Tibial nerve (tissue), 4 donors: ENCODE data around the gene RANBP2. TPM values are rescaled to one million over a fixed set of nuclear protein-coding genes. Genes with fewer than 3 reads are reported as not detected.

Source experiments
- DNase-seq, 2 donors: peaks; one replicate each; pipeline ENCODE4 v3.0.0-alpha.2; 2019; ENCODE audit warnings: low spot score in 2 of 2
- H3K27ac ChIP-seq, 4 donors: fragments of 200-600 bp; sonication (generic) in 3 of 4; one replicate each; pipeline ENCODE4 v1.5.1; 2017 to 2019; ENCODE audit warnings: mild to moderate bottlenecking in 1 of 4
- H3K27me3 ChIP-seq, 2 donors: fragments of 200-600 bp; sonication (generic) in 1 of 2; one replicate each; pipeline versions ENCODE4 v1.5.1 to v1.6.0; 2017 to 2019
- H3K36me3 ChIP-seq, 3 donors: fragments of 200-600 bp; sonication (generic); one replicate each; pipeline ENCODE4 v1.5.1; 2018 to 2019
- H3K4me1 ChIP-seq, 4 donors: fragments of 200-600 bp; sonication (generic) in 3 of 4; one replicate each; pipeline ENCODE4 v1.5.1; 2017 to 2019
- H3K4me3 ChIP-seq, 4 donors: fragments of 200-600 bp; sonication (generic) in 3 of 4; one replicate each; pipeline ENCODE4 v1.5.1; 2017 to 2019; ENCODE audit warnings: mild to moderate bottlenecking in 1 of 4, moderate library complexity in 1 of 4
- H3K9me3 ChIP-seq, 4 donors: fragments of 200-600 bp; sonication (generic) in 3 of 4; one replicate each; pipeline ENCODE4 v1.5.1; 2017 to 2019
- CTCF ChIP-seq, 5 experiments: fragments of 200-600 bp in 3 of 5; fragments of 450-650 bp in 2 of 5; sonication (generic) in 3 of 5; IDR thresholded peaks; one replicate each; pipeline ENCODE4 v1.5.1; 2016 to 2019; ENCODE audit warnings: antibody characterized with exemption in 5 of 5, mild to moderate bottlenecking in 3 of 5, moderate library complexity in 2 of 5
- EP300 ChIP-seq, 2 donors: sonication (generic); formaldehyde crosslinking; IDR thresholded peaks; one replicate each; pipeline ENCODE4 v1.6.1; 2017; ENCODE audit warnings: antibody characterized with exemption in 2 of 2, mild to moderate bottlenecking in 1 of 2
- POLR2A ChIP-seq, 2 donors: fragments of 450-650 bp; IDR thresholded peaks; one replicate each; pipeline ENCODE4 v1.6.1; 2017; ENCODE audit warnings: antibody characterized with exemption in 2 of 2, mild to moderate bottlenecking in 2 of 2, moderate library complexity in 2 of 2
- WGBS, 2 donors: methylation state at CpG; one replicate each; pipeline ENCODE4 v1.1.5; 2018; 5-methylcytosine and 5-hydroxymethylcytosine counted together
- total RNA-seq, 4 donors: library from RNA; depleted of rRNA; stranded (reverse); fragments of >200 nt; gene quantifications; one replicate each; pipeline ENCODE4 v1.1.0, GENCODE V29; 2016

Gene RANBP2
- total RNA-seq, 4 donors from 2014 or later = 47.4 to 72.8 (median 61.5) TPM

GRCh38 chr2:108786354-108787215, 67.3 kb downstream of the RANBP2 start, which contains the start of gene CCDC138:
Gene CCDC138, plus strand, starts transcription at chr2:108786771. Its CDS starts 52 bp downstream, at chr2:108786823.
- H3K27me3 ChIP-seq = no peaks in the 10 kb centered on the region
- H3K27ac ChIP-seq = peak within 1 kb of the TSS; percentile 74 to 84 (median 83)
- TF ChIP-seq CTCF (IDR thresholded peaks at IDR 0.05) (no peak), POLR2A (IDR thresholded peaks at IDR 0.05) (peak in 1 of 2 donors; percentile 33), EP300 (IDR thresholded peaks at IDR 0.05) (peak; percentile 21 to 50)
- peaks cover 0 to 34% (median 0%) of the 10 kb centered on the region in 3 donors for H3K36me3 ChIP-seq
- peak within 1 kb of the TSS; percentile 51 to 93 (median 76) for H3K4me3 ChIP-seq
- DNase-seq = peak; percentile 70
- no peaks in the 10 kb centered on the region for H3K9me3 ChIP-seq
- peaks cover 0 to 18% (median 6%) of the 10 kb centered on the region in 4 donors for H3K4me1 ChIP-seq
- 0% methylated on average over 48 to 77 of the region's 78 CpGs for WGBS, 2 donors

GRCh38 chr2:108787216-108787541, 67.9 kb downstream of the RANBP2 start:
- WGBS, 2 donors = 2 to 5% methylated on average over 6 of the region's 6 CpGs
- TF ChIP-seq CTCF (IDR thresholded peaks at IDR 0.05) (no peak), EP300 (IDR thresholded peaks at IDR 0.05) (no peak), POLR2A (IDR thresholded peaks at IDR 0.05) (no peak)
- peaks cover 0 to 31% (median 0%) of the 10 kb centered on the region in 3 donors for H3K36me3 ChIP-seq
- no peaks in the 10 kb centered on the region for H3K27me3 ChIP-seq
- peak overlapping the region; percentile 51 to 93 (median 76) for H3K4me3 ChIP-seq
- DNase-seq = no peak
- peak overlapping the region; percentile 74 to 84 (median 83) for H3K27ac ChIP-seq
- H3K9me3 ChIP-seq = no peaks in the 10 kb centered on the region
- H3K4me1 ChIP-seq = peaks cover 0 to 18% (median 6%) of the 10 kb centered on the region in 4 donors

GRCh38 chr2:108803045-108803736, 83.9 kb downstream of the RANBP2 start:
- no peak overlapping the region for H3K4me3 ChIP-seq
- peaks cover 0 to 17% (median 0%) of the 10 kb centered on the region in 3 donors for H3K36me3 ChIP-seq
- 93 to 95% methylated on average over 7 of the region's 7 CpGs for WGBS, 2 donors
- no peaks in the 10 kb centered on the region for H3K27me3 ChIP-seq
- DNase-seq = no peak
- no peaks in the 10 kb centered on the region for H3K4me1 ChIP-seq
- TF ChIP-seq POLR2A (IDR thresholded peaks at IDR 0.05) (no peak), CTCF (IDR thresholded peaks at IDR 0.05) (no peak)
- no peak overlapping the region for H3K27ac ChIP-seq
- no peaks in the 10 kb centered on the region for H3K9me3 ChIP-seq

GRCh38 chr2:108805032-108805431, 85.8 kb downstream of the RANBP2 start:
- peaks cover 0 to 6% (median 2%) of the 10 kb centered on the region in 4 donors for H3K9me3 ChIP-seq
- DNase-seq = no peak
- H3K27me3 ChIP-seq = no peaks in the 10 kb centered on the region
- no peak overlapping the region for H3K27ac ChIP-seq
- TF ChIP-seq EP300 (IDR thresholded peaks at IDR 0.05) (no peak), POLR2A (IDR thresholded peaks at IDR 0.05) (no peak), CTCF (IDR thresholded peaks at IDR 0.05) (no peak)
- H3K4me3 ChIP-seq = no peak overlapping the region
- 82 to 84% methylated on average over 1 of the region's 1 CpG for WGBS, 2 donors
- H3K36me3 ChIP-seq = peaks cover 0 to 29% (median 0%) of the 10 kb centered on the region in 3 donors
- H3K4me1 ChIP-seq = no peaks in the 10 kb centered on the region

GRCh38 chr2:108805782-108806181, 86.5 kb downstream of the RANBP2 start:
- TF ChIP-seq EP300 (IDR thresholded peaks at IDR 0.05) (no peak), CTCF (IDR thresholded peaks at IDR 0.05) (no peak), POLR2A (IDR thresholded peaks at IDR 0.05) (no peak)
- Histone ChIP-seq H3K9me3 (peaks cover 0 to 9% (median 2%) of the 10 kb centered on the region in 4 donors), H3K4me1 (no peaks in the 10 kb centered on the region), H3K27me3 (no peaks in the 10 kb centered on the region), H3K27ac (no peak overlapping the region), H3K4me3 (no peak overlapping the region), H3K36me3 (peaks cover 0 to 32% (median 0%) of the 10 kb centered on the region in 3 donors)
- DNase-seq = no peak
- WGBS, 2 donors = 78 to 88% methylated on average over 1 of the region's 1 CpG
